Measurements from ENCODE around the gene CNIH2.

- TF ChIP-seq, protein P1, sequence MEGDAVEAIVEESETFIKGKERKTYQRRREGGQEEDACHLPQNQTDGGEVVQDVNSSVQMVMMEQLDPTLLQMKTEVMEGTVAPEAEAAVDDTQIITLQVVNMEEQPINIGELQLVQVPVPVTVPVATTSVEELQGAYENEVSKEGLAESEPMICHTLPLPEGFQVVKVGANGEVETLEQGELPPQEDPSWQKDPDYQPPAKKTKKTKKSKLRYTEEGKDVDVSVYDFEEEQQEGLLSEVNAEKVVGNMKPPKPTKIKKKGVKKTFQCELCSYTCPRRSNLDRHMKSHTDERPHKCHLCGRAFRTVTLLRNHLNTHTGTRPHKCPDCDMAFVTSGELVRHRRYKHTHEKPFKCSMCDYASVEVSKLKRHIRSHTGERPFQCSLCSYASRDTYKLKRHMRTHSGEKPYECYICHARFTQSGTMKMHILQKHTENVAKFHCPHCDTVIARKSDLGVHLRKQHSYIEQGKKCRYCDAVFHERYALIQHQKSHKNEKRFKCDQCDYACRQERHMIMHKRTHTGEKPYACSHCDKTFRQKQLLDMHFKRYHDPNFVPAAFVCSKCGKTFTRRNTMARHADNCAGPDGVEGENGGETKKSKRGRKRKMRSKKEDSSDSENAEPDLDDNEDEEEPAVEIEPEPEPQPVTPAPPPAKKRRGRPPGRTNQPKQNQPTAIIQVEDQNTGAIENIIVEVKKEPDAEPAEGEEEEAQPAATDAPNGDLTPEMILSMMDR (IDR thresholded peaks at IDR 0.05) = no peak
- no peak for TF ChIP-seq POLR2A (IDR thresholded peaks at IDR 0.05)
These were observed 45.7 kb downstream of the CNIH2 start for GRCh38 chr11:66323684-66324083.

Measured in thyroid gland (tissue), 4 donors.